GM19452 (cell line): Measurements from ENCODE around the gene CALML6.

ENCODE experiments used
- ATAC-seq: cut with Tn5 transposase; IDR thresholded peaks from one replicate; pipeline ENCODE4 v1.9.1; 2021; ENCODE audit not compliant: unreplicated experiment

CALML6 gene

DNA sequence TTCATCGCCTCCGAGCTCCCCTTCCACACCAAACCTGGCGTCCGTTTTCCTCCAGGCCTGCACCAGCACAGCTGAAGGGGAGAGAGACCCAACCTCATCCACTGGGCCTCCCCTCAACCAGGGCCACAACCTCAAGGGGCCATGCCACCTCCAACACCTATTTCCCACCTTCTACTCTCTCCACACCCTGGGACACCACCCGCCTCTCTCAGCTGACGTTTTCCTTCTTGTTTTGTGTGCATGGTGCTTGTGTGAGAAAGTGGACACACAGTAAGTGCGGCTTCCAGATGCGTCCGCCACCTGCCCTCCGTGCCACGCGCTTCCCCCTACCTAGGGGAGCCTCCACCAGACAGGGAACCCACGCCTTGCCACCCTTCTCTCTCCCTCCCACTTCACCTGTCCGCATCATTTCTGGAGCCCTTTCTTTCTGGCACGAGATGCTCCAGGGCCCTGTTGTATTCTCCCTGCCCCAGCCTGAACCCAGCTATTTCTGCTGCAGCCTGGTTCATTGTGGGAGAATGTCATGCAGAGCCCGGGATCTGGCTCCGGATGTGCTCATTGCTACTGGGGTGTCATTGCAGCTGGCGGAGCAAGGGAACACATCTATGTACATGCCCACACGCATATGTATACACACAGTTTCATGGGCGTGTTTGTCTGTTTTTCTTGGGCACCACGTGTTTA is 22.8 kb upstream of the CALML6 start:
- ATAC-seq, result no peak

DNA sequence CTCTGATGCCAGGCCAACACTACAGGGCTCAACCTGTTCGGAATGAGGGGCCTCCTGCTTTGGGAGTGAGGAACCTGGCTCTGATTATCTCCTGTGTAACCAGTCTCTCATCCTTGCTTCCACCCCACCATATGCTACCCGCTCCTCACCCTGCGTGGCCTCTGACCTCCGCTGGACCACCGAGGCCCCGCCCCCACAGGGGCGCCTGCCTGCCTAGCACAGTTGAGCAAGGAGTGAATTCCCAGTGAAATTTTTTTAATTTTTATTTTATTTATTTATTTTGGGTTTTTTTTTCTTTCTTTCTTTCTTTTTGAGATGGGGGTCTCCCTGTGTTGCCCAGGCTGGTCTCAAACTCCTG is 22.3 kb upstream of the CALML6 start:
- ATAC-seq, result no peak

DNA sequence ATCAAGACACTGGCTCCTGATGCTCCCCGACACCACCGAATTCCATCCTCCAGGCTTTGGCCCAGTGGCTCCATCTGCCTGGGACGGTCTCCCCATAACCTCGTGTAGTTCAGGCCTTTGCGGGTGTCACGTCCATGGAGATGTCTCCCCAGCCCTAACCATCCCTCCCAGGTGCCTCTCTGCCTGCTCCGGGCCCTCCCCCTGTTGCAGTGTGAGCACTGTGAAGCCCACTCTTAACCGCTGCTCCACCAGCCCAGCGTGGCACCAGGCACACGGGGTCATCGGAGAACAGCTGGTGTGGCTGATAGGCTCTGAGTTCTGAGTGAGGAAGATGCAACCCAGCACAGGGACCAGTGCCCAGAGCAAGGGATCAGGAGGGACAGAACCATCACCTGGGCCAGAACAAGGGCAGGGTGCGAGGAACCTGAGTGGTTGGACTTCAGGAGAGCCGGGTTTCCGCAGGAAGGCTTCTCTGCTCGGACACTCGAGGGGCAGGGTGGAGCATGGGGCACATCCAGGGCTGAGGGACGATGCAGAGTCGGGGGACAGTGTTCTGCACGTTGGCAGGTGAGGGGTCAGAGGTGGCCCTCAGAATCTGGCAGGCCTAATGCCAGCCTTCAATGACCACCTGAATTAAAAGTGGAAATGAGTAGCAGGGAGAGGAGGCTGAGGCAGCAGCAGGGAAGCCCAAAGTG is 21.6 kb upstream of the CALML6 start:
- ATAC-seq, result no peak

DNA sequence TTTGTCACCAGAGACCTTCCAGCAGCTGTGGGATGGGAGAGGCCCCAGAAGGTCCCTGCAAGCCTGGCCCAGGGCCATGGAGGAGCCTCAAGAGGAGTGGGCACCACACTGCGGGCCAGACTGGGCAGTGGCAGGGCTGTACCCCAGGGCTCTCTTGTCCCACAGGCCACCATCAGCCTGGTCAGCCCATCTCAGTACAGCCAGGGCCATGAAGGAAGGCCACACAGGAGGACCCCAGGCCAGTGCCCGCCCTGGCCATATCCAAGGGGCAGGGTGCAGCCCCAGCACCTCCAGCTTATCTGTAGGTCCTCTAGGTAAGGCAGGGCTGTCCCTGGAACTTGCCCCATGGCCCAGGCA is 21.1 kb upstream of the CALML6 start:
- ATAC-seq, result no peak

DNA sequence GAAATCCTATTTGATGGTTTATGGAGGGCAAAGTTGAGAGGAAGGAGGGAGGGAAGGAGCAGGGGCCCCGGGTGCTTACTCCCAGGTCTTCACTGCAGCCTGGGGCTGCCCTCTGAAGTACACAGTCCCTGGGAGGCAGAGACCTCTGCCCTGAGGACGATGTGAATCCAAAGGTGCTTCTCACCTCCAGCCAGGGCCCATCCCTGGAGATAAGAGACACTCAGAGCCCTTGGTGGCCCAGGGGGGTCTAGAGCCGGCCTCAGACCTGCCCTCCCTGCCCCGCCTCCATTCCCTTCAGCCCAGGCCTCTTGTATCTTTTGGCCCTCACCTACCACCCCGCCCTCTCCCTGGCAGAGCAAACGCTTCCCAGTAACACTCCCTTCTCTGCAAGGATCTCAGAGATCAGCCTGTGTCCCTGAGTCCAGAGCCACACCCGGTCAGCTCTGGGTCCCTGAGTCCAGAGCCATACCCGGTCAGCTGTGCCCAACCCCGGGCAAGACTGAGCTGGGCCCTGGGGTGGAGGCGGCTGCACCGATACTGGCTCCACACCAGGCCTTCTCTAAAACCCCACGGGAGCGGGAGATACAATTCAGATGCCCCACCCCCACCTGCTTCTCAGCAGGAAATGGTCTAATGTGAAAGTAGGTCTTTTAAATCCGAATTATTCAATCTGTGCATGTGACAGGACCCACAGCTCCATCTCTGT is 20.6 kb upstream of the CALML6 start:
- ATAC-seq, result no peak

DNA sequence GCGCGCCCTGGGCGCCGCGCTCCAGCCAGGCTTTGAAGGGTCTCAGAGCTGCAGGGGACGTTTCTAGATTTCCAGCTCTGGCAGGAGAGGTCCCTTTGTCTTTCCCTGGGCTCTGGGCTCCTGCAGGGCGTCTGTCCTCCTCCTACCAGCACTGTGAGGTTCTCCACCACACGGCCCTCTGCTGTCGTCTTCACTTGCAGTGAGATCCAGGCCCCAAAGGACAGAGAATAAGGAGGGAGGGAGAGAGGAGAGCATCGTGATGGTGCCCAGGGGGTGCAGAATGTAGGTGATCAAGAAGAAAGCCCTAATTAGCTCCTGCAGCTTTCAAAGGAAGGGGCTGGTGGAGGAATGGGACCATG is 20.0 kb upstream of the CALML6 start:
- ATAC-seq, result no peak

DNA sequence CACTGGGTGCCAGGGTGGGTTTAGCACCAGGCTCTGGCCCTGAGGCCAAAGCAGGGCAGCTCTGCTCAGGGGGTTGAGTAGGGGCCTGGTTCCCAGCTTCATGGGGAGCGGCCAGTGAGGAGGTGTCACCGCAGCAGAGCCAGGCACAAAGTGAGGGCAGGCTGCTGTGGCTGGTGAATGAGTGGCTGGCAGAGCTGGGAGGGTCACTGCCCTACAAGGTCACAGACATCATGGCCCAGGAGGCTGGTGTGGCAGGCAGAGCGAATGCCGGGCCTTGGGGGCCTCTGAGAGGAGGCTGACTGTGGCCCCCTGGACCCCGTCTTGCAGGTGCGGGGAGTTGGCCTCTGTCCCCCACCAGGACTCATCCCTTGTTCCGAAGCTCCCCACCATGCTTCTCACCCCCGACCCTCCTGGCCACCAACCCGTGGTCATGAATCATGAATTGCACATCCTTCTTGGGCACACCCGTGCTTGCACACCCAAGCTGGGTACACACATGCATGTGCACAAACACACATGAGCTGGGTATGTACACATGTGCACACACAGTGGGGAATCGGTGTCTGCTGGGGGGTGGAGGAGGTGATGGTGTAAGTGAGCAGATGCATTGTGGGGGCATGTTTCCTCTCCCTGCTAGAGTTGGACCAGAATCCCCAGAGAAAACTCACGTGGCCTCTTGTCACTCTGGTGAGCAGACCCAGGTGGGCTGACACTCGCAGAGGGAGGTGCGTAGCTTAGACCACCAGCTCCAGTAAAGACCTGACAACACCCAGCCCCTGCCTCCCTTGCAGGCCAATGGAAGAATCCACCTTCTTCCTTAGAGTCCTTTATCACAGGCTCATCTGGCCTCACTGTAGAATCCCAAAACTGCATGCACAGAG is 19.4 kb upstream of the CALML6 start:
- ATAC-seq, result no peak

DNA sequence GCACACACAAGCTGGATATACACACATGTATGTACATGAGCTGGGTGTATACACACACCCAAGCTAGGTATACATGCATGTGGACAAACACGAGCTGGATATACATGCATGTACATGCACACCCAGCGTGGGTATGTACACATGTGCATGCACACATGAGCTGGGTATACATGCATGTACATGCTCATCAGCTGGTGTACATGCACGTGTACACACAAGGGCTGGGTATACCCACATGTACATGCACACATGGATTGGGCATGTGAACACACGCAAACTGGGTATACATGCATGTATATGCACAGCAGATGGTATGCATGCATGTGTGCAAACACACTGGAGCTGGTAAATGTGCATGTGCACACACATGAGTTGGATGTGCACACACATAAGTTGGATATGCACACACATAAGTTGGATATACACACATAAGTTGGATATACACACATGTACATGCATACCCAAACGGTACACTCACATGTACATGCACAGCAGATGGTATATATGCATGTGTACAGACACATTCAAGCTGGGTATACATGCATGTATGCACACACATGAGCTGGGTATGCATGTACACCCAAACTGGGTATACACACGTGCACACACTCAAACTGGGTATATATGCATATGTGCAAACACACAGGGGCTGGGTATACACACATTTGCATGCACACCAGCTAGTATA is 16.7 kb upstream of the CALML6 start:
- ATAC-seq, result no peak

DNA sequence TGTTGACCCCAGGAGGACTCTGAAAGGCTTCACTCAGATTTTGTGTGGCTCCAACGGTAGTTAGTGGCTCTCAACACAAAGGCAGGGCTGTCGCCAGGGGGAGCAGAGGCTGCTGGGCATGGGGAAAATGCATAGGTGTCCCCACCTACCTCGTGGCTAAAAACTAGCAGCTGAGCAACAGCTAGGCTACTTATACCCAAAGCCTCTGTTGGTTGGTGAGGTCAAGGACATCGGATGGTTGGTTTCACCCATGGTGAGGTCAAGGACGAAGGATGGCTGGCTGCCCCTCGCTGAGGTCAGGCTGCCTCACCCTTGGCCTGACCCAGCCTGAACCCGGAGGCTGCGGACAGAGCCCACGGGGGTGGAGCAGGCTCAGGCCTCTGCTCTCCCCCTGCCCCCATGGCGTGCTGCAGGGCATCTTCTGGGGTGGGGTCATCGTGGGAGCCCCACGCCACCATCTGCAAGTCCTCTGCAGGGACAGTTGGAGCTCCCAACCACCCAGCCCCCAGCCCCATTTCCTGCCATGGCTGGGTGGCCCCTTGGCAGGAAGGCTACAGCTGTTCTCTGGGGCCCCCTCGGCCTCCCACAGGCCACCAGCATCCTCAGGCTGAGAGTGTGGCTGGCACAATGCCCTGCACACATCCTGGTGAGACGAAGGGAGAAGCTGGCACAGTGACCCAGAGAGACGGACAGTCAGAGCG is 15.6 kb upstream of the CALML6 start:
- no peak for ATAC-seq

DNA sequence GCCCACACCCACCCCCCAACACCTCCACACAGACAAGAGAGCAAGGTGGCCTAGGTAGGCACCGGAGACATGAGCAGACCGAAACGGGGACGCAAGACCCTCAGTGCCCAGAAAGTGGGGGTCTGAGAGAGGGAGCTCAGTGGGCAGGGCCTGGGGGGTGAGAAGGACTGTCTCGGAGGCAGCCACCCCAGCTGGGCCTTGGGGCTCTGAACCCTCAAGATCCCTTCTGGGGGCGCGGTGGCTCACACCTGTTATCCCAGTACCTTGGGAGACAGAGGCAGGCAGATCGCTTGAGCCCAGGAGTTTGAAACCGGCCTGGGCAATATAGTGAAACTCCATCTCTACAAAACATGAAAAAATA is 15.1 kb upstream of the CALML6 start:
- no peak for ATAC-seq

DNA sequence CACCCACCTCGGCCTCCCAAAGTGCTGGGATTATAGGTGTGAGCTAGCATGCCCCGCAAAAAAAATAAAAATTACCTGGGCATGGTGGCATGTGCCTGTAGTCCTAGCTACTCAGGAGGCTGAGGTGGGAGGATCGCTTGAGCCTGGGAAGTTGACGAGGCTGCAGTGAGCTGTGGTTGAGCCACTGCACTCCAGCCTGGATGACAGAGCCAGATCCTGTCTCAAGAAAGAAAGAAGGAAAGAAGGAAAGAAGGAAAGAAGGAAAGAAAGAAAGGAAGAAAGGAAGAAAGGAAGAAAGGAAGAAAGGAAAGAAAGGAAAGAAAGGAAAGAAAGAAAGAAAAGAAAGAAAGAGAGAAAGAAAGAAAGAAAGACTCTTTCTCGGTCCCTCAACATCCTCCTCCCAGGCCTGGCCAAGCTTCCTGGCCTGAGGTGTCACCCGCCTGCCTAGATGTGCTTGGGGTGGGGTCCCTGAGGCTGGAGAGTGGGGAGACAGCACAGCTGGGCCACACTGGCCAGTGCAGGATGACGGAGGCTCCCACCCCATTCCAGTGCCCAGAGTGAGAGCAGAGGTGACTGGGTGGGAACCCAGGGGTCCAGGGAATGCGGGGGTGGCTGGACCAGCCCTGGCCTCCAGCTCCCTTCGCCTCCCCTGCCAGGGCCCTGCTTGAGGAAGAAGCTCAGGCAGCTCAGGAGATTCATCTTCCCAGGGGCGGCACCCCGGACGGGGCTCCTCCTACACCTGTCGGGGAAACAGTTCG is 14.0 kb upstream of the CALML6 start:
- ATAC-seq, result no peak

DNA sequence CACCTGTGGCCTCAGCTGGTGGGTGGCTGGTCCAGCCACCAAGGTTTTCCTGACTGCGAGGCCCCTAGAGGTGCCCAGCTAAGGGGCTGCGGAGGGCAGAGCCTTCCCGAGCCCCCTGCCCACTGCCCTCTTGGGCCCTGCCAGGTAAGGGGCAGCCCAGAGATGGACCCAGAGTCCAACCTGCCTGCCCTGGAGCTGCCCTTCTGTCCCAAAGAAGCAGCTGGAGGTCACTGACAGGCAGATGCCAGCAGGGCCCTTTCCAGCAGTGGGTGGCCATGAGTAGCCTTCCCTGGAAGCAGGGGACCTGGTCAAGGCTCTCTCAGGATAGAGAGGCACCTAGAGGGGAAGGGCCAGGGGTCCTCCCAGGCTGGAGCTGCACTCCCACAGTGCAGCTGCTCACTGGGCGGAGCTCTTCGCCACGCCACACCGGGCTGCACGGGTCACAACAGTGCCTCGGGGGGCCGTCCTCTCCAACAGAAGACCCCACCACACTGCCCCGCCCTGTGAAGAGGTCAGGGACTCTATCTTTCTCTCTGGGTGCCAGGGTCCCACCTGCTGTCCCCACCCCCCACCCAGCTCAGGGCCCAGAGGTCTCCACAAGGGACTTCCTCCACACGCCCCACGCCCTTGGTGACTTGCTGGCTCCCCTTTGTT is 13.3 kb upstream of the CALML6 start:
- no peak for ATAC-seq

DNA sequence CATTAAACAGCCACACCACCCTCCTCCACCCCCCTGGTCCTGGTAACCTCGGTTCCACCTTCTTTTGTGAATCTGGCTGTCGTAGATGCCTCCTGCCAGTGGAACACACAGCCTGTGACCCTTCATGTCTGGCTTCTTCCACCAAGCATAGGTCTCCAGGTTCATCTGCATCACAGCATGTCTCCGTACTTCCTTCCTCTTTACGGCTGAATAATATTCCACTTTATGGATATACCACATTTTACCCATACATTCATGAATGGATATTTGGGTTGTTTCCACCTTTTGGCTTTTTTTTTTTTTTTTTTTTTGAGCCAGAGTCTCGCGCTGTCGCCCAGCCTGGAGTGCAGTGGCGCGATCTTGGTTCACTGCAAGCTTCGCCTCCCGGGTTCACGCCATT is 11.8 kb upstream of the CALML6 start:
- ATAC-seq, result no peak

DNA sequence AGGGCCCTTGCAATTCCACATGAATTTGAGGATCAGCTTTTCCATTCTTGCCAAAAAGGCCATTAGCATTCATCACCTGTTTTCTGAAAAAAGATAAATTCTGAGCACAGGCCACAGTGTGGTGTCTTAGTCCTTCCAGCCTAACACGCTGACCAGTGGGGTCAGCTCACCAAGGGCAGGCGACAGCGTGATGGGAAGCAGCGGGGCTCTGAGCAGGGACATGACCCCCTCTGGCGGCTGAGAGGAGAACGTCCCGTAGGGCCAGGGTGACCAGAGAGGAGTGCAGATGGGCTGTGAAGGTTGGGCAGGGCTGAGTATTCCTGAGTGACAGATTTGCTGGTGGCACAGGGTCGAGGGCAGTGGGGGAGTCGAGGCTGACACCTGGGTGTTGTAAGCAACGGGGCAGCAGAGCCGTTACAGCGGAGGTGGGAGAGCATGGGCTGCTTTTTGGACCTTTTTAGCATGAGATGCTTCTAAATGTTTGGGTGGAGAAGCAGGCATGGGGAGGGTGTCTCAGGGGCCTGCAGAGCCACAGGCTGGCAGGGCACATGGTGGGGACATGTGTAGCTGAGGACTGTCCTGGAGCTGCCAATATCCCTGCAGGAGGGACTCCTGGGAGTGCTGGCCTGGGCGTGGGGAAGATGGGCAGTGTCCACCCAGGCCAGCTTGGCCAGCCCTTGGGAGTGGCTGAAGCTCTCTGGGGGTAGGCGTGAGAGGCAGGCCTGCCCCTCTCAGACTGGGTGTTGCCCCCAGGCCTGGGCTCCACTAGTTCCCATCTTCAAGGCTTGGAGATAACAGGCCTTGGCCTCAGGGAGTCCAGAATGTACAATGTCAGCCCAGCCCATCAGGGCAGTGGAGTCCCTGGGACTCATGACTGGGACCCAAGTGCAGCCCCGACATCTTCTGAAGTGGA is 8.6 kb upstream of the CALML6 start:
- no peak for ATAC-seq

DNA sequence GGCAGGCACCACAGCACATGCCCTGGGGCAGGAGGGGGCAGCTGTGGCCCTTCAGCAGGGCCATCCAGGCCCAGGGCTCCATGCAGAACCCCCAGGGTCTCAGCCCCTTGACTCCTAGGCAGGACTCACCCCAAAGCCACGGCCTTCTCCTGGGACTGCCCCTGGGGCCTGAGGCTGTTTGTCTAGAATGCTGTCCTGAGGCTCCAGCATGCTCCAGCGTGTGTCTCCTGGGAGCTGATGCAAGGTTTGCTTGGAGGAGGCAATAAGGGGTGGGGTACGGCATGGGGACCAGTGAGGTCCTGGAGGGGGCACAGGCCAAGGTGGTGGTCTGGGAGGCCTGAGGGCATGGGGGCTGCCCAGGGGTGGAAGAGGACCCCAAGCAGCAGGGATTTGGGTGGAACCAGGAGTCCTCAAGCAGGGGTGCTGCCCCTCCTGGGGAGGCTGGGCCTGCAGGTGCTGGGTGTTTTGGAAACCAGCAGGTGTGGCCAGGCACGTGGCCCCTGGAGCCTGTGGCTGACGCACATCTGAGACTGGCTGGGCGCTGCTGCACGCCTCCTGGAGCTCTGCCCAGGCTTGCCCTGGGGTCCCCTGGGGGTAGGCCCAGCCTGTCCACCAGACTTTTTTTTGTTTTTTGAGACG is 7.8 kb upstream of the CALML6 start:
- no peak for ATAC-seq

DNA sequence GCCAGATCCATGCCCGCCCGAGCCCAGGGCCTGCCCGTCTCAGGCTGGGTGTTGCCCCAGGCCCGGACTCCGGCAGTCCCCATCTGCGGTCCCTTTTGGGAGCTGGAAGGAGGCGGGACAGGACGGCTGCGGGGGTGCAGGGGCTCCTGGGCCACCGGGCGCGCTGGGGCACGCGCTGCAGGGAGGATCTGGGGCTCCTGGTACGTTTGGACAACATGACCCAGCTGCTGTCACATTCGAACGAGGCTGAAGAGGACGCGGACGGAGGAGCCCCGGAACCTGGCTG is 6.6 kb upstream of the CALML6 start:
- peak; percentile 4 for ATAC-seq

DNA sequence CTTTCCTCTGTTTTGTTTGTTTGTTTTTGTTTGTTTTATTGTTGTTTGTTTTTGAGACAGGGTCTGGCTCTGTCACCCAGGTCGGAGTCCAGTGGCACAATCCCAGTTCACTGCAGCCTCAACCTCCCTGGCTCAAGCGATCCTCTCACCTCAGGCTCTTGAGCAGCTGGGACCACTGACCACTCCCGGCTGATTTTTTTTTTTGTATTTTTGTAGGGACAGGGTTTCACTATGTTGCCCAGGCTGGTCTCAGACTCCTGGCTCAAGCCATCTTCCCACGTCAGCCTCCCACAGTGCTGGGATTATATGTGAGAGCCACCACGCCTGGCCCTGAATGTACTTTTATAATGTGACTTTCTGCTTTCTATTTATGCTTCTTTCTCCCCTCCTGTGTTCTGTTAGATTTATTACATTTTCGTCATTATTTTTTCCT is 5.0 kb upstream of the CALML6 start:
- ATAC-seq, result no peak
